ENCODE measurements around the gene PRKCZ. TPM values are rescaled to one million over a fixed set of nuclear protein-coding genes. Genes with fewer than 3 reads are reported as not detected.

Gene PRKCZ
- total RNA-seq, 1 donor from 2014 or later, result 55.5 TPM

DNA sequence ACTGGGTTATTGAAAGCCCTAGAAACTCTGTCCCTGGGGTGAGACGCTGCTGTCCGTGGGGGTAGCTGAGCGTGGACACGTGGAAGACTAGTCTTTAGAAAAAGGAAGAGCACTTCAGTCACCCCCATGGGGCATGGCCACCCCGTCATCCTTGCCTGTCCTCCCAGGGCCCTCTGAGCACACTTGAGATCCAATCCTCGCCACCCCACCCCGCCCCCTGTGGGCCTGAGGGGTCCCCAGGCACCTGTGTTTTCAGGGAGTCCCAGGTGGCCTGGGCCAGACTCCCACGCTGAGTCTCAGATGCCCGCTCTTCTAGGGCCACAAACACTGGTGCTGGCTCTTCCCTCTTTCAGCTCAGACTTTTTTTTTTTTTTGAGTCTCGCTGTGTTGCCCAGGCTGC lies 2.5 kb downstream of the PRKCZ start:
- peak overlapping the region; percentile 44 for H3K4me3 Mint-ChIP-seq
- H3K36me3 Mint-ChIP-seq, result peaks cover 7% of the 10 kb centered on the region
- no peak for TF ChIP-seq CTCF (IDR thresholded peaks at IDR 0.05; ENCODE audit: unreplicated experiment)
- H3K9me3 Mint-ChIP-seq, result no peaks in the 10 kb centered on the region
- no peak for DNase-seq (ENCODE audit: low spot score in 2 of 2, unreplicated experiment in 2 of 2)
- H3K27ac Mint-ChIP-seq, result peak overlapping the region; percentile 13
- peaks cover 15% of the 10 kb centered on the region for H3K4me1 Mint-ChIP-seq
- peaks cover 29% of the 10 kb centered on the region for H3K27me3 Mint-ChIP-seq (ENCODE audit: low read depth)

- Mint-ChIP-seq H3K4me1 (peaks cover 14% of the 10 kb centered on the region), H3K36me3 (peaks cover 7% of the 10 kb centered on the region), H3K27me3 (ENCODE audit: low read depth) (peaks cover 28% of the 10 kb centered on the region), H3K4me3 (peak overlapping the region; percentile 36), H3K27ac (no peak overlapping the region), H3K9me3 (no peaks in the 10 kb centered on the region)
- DNase-seq (ENCODE audit: low spot score in 2 of 2, unreplicated experiment in 2 of 2), result no peak
- no peak for TF ChIP-seq CTCF (IDR thresholded peaks at IDR 0.05; ENCODE audit: unreplicated experiment)
Observed at GRCh38 chr1:2053217-2053616, 3.0 kb downstream of the PRKCZ start.

GRCh38 chr1:2053784-2054376 lies 3.7 kb downstream of the PRKCZ start:
- DNase-seq (ENCODE audit: low spot score in 2 of 2, unreplicated experiment in 2 of 2), result no peak
- Mint-ChIP-seq H3K4me1 (peaks cover 10% of the 10 kb centered on the region), H3K4me3 (no peak overlapping the region), H3K27ac (no peak overlapping the region), H3K36me3 (peaks cover 7% of the 10 kb centered on the region), H3K27me3 (ENCODE audit: low read depth) (peaks cover 22% of the 10 kb centered on the region), H3K9me3 (no peaks in the 10 kb centered on the region)
- TF ChIP-seq CTCF (IDR thresholded peaks at IDR 0.05; ENCODE audit: unreplicated experiment), result no peak

- Mint-ChIP-seq H3K4me1 (peaks cover 4% of the 10 kb centered on the region), H3K27ac (no peak overlapping the region), H3K36me3 (peaks cover 11% of the 10 kb centered on the region), H3K9me3 (no peaks in the 10 kb centered on the region), H3K27me3 (ENCODE audit: low read depth) (peaks cover 16% of the 10 kb centered on the region), H3K4me3 (no peak overlapping the region)
- TF ChIP-seq CTCF (IDR thresholded peaks at IDR 0.05; ENCODE audit: unreplicated experiment), result no peak
- no peak for DNase-seq (ENCODE audit: low spot score in 2 of 2, unreplicated experiment in 2 of 2)
Observed at GRCh38 chr1:2054560-2054959, 4.3 kb downstream of the PRKCZ start.

- Mint-ChIP-seq H3K27ac (no peak overlapping the region), H3K36me3 (peaks cover 11% of the 10 kb centered on the region), H3K4me3 (no peak overlapping the region), H3K27me3 (ENCODE audit: low read depth) (peaks cover 16% of the 10 kb centered on the region), H3K9me3 (no peaks in the 10 kb centered on the region), H3K4me1 (peaks cover 4% of the 10 kb centered on the region)
- TF ChIP-seq CTCF (IDR thresholded peaks at IDR 0.05; ENCODE audit: unreplicated experiment), result no peak
- no peak for DNase-seq (ENCODE audit: low spot score in 2 of 2, unreplicated experiment in 2 of 2)
Observed at GRCh38 chr1:2055911-2056575, 5.8 kb downstream of the PRKCZ start.
